Activated CD4-positive, alpha-beta T cell treated with anti-CD3 and anti-CD28 coated beads, Interleukin-2, amount 50 U/mL, for 48 hours (primary cell): ENCODE measurements around the gene RALGDS.

Experiments used
- DNase-seq, 2 experiments: peaks; one replicate each; pipeline ENCODE4 v3.0.0-alpha.2; 2020

Gene RALGDS

GRCh38 chr9:133149130-133150015 lies 28.3 kb upstream of the RALGDS start:
- peak; percentile 83 to 87 for DNase-seq

DNA sequence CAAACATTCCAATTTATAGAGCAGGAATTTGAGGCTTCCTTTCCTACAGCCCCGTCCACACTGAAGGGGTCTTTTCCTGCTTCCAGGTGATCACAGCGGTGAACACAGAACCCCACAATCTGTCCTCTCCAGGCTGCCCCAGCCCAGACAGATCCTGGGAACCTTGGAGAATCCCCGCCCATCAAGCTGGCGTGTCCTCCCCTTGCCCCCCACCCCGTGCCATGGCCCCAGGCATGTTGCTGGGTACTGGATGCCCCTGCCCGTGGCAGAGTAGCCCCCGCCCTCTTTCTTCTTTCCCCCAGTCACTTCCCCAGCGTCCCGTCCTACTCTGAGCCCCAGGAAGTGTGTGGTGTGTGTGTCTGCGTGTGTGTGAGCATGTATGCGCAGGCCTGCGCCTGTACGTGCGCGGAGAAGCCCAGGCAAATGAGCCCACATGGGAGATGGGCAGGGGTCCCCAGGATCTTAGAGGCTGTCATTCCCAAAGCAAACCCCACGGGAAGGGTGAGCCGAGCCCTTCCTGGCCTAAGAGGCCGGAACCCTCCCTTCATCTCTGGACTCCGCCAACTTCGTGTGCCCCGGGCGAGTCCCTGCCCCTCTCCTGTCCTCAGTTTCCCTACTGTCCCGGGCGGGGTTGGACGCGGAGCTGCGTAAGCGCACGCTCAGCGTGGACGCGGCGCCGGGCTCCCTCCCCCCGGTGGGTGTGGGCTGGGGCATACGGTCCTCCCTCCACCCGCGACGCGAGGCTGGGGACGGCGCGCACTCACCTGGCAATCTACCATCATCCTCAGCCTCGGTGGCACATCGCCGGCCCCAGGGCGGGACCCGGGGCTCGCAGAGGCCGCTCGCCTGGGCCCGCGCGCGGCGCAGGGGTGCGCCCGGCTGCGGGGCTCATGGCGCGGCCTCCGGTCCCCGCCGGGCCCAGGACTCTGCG lies 27.4 kb upstream of the RALGDS start:
- peak; percentile 64 to 67 for DNase-seq

GRCh38 chr9:133147412-133148198 lies 26.6 kb upstream of the RALGDS start:
- DNase-seq, result peak; percentile 88 to 90

- DNase-seq, result no peak
Observed at GRCh38 chr9:133146746-133147411, 25.8 kb upstream of the RALGDS start.

DNA sequence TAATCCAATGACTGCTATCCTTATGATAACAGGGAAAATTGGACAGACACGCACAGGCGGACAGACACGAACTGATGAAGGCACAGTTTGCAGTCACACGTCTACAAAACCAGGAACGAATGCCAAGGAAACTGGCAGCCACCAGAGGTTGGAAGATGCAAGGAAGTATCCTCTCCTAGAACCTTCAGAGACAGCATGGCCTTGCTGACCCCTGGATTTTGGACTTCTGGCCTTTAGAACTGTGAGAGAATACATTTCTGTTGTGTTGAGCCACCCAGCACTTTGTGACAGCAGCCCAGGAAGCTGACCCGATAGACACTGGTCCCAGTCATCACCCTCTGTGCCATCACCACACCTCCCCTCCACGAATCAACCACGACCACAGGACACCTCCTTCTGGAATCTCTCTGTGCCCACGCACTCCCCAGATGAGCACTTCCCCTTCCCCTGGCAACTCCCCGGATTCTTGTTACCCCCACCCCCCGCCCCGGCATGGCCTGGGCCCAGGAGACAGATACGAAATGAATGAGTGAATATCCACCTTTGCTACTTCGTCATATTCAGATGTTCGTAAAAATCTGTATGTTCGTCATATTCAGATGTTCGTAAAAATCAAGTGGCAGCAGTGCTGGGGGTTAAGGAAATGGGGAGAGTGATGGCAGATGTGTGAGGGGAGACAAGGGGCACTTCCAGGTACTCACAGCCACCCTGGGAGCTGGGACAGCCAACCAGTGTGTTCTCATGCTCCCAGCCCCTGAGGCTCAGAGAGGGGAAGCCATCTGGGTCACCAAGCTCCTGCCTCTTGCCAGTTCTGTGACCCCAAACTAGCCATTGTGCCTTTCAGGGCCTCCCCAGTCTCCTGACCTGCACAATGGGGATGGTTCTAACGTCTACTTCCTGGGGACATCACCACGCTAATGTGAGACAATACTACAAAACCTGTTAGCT lies 24.1 kb upstream of the RALGDS start:
- DNase-seq, result no peak

GRCh38 chr9:133144142-133144903 lies 23.3 kb upstream of the RALGDS start:
- DNase-seq, result peak; percentile 92 to 94

DNA sequence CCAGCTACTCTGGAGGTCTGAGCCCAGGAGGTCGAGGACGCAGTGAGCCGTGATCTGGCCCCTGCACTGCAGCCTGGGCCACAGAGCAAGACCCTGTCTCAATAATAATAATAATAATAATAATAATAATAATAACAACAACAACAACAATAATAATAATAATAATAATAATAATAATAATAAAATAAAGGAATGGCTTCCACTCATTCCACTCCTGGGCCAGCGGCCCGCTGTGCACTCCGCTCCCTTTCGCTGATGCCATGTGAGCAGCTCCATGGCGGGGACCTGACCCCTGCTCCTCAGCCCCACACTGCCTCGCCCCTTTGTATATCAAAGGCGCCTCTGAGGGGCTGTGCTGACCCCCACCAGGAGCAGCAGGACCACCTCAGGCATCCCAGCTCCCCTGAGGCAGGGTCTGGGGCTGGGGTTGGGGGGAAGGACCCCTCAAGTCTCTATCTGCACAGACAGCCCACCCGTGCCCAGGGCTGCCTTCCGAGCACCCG lies 22.6 kb upstream of the RALGDS start:
- no peak for DNase-seq

GRCh38 chr9:133142684-133143622 lies 21.9 kb upstream of the RALGDS start:
- peak; percentile 44 to 54 for DNase-seq

DNA sequence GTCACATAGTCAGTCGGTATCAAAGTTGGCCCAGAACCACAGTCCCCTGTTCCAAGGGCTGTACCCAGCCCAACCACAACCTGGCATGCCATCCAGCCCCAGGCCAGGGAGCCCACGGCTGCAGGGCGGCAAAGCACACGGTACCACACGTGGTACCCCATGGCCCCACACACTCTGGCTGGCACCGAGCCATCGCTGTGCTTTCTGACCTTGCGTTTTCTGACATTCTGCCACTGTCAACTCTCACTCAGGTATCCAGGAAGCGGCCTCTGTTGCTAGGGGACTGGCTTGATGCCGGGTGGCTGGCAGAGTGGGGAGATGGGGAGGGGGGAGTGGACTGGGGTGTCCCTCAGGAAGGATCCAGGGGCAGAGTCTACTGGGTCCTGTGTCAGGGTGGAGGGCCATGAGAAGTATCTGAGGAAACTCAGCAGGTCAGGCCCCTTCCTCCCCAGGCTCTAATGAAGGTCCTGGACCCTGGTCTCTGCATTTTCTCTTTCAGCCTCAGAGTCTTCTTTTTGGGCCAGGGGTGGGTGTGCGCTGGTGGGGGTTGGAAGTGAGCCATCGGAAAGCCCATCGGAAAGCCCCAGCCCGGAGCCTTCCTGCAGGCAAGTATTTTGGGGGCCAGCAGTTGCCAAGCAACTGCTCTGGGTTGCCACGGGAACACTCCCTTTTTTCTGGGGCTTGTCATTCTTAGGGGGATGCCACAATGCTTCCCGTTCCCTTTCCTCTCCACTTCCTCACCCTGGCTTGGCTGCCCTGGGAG lies 21.0 kb upstream of the RALGDS start:
- peak; percentile 68 to 74 for DNase-seq

DNA sequence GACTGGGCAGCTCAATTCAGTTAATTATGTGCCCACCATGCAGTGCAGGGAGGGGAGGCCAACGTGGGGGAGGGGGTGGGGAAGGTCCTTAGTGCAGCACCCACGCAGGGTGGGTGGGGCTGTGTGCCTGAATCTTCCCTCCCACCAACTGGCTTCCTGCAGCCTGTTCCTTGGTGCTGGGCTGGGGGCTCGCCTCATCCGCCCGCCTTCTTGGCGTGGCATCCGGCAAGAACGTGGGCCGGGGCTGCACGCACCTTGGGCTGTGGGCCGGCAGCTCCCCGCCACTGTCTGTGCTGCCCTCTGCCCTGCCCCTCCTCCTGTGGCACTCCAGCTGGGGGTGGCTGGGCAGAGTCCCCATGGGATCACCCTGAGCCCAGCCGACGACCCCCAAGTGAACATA lies 19.6 kb upstream of the RALGDS start:
- DNase-seq, result no peak

- no peak for DNase-seq
Observed at GRCh38 chr9:133140174-133140505, 19.1 kb upstream of the RALGDS start.

GRCh38 chr9:133139246-133140173 lies 18.5 kb upstream of the RALGDS start:
- DNase-seq, result no peak

DNA sequence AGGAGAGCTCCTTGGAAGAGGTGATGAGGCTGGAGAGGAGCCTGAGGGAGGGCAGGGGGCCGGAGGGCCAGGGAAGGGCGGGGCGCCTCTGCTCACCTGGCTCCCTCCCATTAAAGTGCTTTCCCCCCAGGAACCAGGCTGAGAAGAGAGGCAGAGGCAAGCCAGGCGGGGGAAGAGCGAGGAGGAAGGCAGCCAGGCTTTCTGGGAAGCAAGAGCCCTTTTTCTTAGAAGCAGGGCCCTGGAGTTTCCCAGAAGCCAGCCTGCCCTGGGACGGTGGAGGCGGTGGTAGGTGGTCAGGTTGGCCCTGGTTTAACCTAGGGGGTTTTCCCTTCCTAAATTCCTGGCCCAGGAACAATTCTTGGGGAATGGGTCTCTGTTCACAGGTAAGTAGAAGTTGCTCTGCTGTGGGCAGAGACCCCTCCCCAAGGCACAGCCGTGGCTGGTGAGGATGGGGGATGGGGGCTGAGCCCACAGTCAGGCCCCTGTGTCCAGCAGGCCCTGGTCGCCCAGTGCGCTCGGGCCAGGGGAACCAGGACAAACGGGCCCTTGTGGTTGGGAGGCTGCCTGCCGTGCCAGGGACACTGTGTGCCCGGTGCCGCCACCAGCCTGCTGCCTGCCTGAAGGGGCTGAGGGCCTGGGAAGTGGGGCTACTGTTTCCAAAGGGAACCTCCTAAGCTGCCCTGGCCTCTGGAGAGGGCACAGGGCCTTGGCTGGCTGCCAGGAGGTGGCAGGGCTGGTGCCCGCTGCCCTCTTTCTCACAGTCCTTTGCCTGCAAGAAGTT lies 16.6 kb upstream of the RALGDS start:
- peak; percentile 47 to 62 for DNase-seq

DNA sequence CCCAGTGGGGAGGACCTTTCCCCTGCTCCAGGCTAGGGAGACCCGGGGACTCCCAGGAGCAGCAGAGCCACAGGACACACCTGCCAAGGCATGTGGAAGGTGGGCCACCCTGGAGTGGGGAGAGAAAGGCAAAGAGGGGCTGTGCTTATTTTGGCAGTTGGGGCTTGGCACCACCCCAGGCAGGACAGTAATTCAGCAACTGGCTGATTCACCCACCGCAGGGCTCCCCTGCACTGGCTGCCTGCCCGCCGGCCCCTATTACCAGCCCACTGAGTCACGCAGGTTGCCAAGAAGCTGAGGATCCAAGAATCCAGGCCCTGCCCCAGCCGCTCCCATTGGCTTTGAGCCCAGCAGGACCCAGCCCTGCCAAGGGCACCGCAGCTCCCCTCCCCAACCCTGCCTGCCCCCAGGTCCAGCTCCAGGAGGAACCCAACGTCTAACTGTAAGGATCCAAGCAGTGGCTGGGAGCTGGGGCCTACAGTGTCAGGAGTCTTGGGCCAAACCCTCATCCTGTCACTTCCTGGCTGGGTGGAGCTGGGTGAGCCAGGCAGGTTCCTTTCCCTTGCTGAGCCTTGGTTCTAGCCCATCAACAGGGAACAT lies 14.2 kb upstream of the RALGDS start:
- DNase-seq, result peak; percentile 78 to 85

GRCh38 chr9:133134388-133135145 lies 13.5 kb upstream of the RALGDS start:
- peak; percentile 40 to 51 for DNase-seq
